Measurements from ENCODE around the gene SSTR5.

Gene SSTR5

DNA sequence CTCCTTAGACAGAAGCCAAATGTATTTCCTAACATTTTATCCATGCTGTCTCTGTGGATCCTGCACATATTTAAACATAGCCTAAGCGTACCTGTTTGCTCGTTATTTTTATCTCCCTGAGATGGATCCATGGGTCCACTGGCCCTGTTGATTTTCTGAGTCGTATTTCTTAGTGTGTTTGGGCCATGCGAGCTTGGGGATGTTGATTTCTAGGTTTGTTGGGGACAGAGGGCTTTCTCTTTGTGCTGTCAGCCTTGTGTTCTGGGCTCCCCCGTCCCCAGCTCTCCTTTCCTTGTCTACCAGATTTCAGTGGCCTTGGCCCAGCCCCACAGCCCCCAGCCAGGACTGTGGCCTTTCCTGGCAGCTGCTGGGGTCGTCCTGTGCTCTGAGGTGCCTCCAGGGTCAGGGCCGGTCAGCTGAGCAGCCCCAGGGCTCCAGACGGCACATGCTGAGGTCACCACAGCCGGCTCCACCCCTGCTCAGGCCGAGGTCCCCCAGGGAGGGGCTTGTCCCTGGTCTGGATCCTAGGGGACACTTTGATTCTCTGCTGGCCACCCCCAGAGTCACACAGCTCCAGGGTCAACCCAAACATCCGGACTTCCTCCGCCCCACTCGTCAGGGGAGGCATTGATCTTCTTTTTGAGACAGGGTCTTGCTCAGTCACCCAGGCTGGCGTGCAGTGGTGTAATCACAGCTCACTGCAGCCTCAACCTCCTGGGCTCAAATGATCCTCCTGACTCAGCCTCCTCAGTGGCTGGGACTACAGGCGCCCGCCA lies 4.4 kb downstream of the SSTR5 start:
- no peak for TF ChIP-seq CTCF (IDR thresholded peaks at IDR 0.05; ENCODE audit: low read depth, low read length, missing control alignments)
- in situ Hi-C loops (cut with HindIII; ENCODE audit: low sequenced_read_pairs), result no loop called here
- no peak for DNase-seq (ENCODE audit: low read depth)
- H3K4me3 ChIP-seq (ENCODE audit: low read depth, low read length), result no peak overlapping the region

DNA sequence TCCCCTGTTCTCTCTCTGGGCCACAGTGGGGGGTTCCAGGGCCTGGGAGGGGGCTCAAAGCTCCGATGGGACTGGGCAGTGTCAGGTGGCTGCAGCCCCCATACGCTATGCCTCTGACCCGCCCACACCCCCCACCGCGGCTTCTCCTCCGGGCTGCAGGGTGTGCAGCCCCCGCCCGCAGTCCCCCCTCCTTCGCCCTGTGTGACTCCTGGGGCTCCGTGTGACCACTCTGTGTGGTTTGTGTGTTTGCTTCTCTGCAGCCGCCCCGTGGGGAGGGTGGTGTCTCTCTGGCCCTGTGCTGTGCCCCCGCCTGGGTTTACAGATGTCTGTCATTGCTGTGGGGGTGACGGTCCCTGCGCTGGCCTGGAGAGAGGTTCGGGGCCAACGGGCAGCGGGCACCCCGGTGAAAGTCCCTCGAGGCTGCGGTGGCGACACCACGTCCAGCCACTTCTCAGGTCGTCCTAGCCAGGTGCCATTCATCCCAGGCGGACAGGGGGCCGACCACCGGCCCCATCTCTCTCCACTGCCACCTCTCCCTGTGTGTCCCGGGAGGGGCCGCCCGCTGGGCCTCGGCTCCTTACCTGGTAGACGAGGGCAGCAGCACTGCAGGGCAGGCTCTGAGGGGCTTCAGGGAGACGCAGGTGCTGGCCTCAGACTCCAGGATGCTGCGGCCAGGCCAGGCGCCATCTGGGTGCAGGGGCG lies 5.5 kb downstream of the SSTR5 start:
- H3K4me3 ChIP-seq (ENCODE audit: low read depth, low read length), result no peak overlapping the region
- in situ Hi-C loops (cut with HindIII; ENCODE audit: low sequenced_read_pairs), result no loop called here
- no peak for TF ChIP-seq CTCF (IDR thresholded peaks at IDR 0.05; ENCODE audit: low read depth, low read length, missing control alignments)
- no peak for DNase-seq (ENCODE audit: low read depth)

DNA sequence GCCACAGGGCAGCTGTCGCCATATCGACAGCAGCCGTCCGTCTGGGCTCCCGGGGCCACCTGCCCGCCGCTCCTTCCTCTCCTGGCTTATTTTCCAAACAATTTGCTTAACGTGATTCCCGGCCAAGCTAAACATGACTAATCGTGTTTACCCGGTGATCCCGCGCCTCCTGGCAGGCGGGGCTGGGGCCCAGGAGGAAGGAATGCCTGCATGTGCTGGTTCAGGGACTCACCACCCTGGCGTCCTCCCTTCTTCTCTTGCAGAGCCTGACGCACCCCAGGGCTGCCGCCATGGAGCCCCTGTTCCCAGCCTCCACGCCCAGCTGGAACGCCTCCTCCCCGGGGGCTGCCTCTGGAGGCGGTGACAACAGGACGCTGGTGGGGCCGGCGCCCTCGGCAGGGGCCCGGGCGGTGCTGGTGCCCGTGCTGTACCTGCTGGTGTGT lies 6.1 kb downstream of the SSTR5 start:
- no peak for TF ChIP-seq CTCF (IDR thresholded peaks at IDR 0.05; ENCODE audit: low read depth, low read length, missing control alignments)
- DNase-seq (ENCODE audit: low read depth), result peak; percentile 3
- in situ Hi-C loops (cut with HindIII; ENCODE audit: low sequenced_read_pairs), result no loop called here
- H3K4me3 ChIP-seq (ENCODE audit: low read depth, low read length), result no peak overlapping the region

DNA sequence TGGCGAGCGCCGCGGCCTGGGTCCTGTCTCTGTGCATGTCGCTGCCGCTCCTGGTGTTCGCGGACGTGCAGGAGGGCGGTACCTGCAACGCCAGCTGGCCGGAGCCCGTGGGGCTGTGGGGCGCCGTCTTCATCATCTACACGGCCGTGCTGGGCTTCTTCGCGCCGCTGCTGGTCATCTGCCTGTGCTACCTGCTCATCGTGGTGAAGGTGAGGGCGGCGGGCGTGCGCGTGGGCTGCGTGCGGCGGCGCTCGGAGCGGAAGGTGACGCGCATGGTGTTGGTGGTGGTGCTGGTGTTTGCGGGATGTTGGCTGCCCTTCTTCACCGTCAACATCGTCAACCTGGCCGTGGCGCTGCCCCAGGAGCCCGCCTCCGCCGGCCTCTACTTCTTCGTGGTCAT lies 6.8 kb downstream of the SSTR5 start:
- in situ Hi-C loops (cut with HindIII; ENCODE audit: low sequenced_read_pairs), result no loop called here
- DNase-seq (ENCODE audit: low read depth), result no peak
- no peak overlapping the region for H3K4me3 ChIP-seq (ENCODE audit: low read depth, low read length)
- TF ChIP-seq CTCF (IDR thresholded peaks at IDR 0.05; ENCODE audit: low read depth, low read length, missing control alignments), result no peak

- DNase-seq (ENCODE audit: low read depth), result no peak
- in situ Hi-C loops (cut with HindIII; ENCODE audit: low sequenced_read_pairs), result no loop called here
- TF ChIP-seq CTCF (IDR thresholded peaks at IDR 0.05; ENCODE audit: low read depth, low read length, missing control alignments), result no peak
- no peak overlapping the region for H3K4me3 ChIP-seq (ENCODE audit: low read depth, low read length)
Observed at GRCh38 chr16:1079786-1080525, 7.4 kb downstream of the SSTR5 start.
